CD14-positive monocyte (primary cell): Measurements from ENCODE around the gene MLXIP. TPM values are rescaled to one million over a fixed set of nuclear protein-coding genes. Genes with fewer than 3 reads are reported as not detected.

Experiments
- DNase-seq, 3 donors: peaks; one replicate each; pipeline ENCODE4 v3.0.0-alpha.2; 2011 to 2022
- H2AFZ ChIP-seq: 2 replicates; pipeline ENCODE4 v1.6.0; 2012; ENCODE audit warnings: mild to moderate bottlenecking, low read depth, low read length, inconsistent platforms; ENCODE audit not compliant: insufficient read depth, poor library complexity, severe bottlenecking
- H3K27ac ChIP-seq, 2 donors: 1 replicate in 1 of 2; 2 replicates in 1 of 2; pipeline ENCODE4 v1.5.1; 2012 to 2013; ENCODE audit warnings: low read length in 2 of 2, control low read depth in 1 of 2, inconsistent platforms in 1 of 2, low read depth in 1 of 2, mild to moderate bottlenecking in 1 of 2
- H3K27me3 ChIP-seq, 2 donors: one replicate each; pipeline versions ENCODE4 v1.6.0 to v1.6.1; 2011 to 2013; ENCODE audit warnings: low read length in 2 of 2; ENCODE audit not compliant: control insufficient read depth in 2 of 2, insufficient read depth in 2 of 2
- H3K36me3 ChIP-seq, 2 donors: replicated peaks in 1 of 2; 1 replicate in 1 of 2; 2 replicates in 1 of 2; pipeline versions ENCODE4 v1.5.1 to v1.6.1; 2012 to 2013; ENCODE audit warnings: low read length in 2 of 2, control low read depth in 1 of 2, inconsistent platforms in 1 of 2, mild to moderate bottlenecking in 1 of 2; ENCODE audit not compliant: insufficient read depth in 2 of 2, control insufficient read depth in 1 of 2
- H3K4me1 ChIP-seq, 2 donors: 1 replicate in 1 of 2; 2 replicates in 1 of 2; pipeline versions ENCODE4 v1.5.1 to v1.6.1; 2012 to 2013; ENCODE audit warnings: low read length in 2 of 2, control low read depth in 1 of 2, inconsistent platforms in 1 of 2, mild to moderate bottlenecking in 1 of 2, moderate library complexity in 1 of 2; ENCODE audit not compliant: insufficient read depth in 2 of 2, control insufficient read depth in 1 of 2
- H3K4me2 ChIP-seq: replicated peaks from 2 replicates; pipeline ENCODE3; 2012; ENCODE audit warnings: low read length, moderate library complexity, mild to moderate bottlenecking; ENCODE audit not compliant: poor library complexity, severe bottlenecking; ENCODE audit errors: extremely low read depth
- H3K4me3 ChIP-seq, 3 experiments: fragments of 200-600 bp in 1 of 3; sonication (generic) in 1 of 3; replicated peaks in 1 of 3; 1 replicate in 2 of 3; 2 replicates in 1 of 3; pipeline ENCODE4 v1.5.1; 2011 to 2013; ENCODE audit warnings: low read length in 3 of 3, mild to moderate bottlenecking in 3 of 3, control low read depth in 2 of 3, low read depth in 2 of 3, inconsistent platforms in 1 of 3, moderate library complexity in 1 of 3
- H3K79me2 ChIP-seq: 2 replicates; pipeline ENCODE4 v1.6.0; 2012; ENCODE audit warnings: mild to moderate bottlenecking, control low read depth, inconsistent platforms, low read length, moderate library complexity; ENCODE audit not compliant: insufficient read depth
- H3K9ac ChIP-seq: 2 replicates; pipeline ENCODE4 v1.6.0; 2017; ENCODE audit warnings: low read length, mild to moderate bottlenecking; ENCODE audit not compliant: insufficient read depth, poor library complexity, severe bottlenecking
- H3K9me3 ChIP-seq, 2 donors: replicated peaks in 1 of 2; 1 replicate in 1 of 2; 2 replicates in 1 of 2; pipeline versions ENCODE4 v1.5.1 to v1.6.1; 2012 to 2013; ENCODE audit warnings: low read length in 2 of 2, control low read depth in 1 of 2; ENCODE audit not compliant: control insufficient read depth in 1 of 2, insufficient read depth in 1 of 2
- H4K20me1 ChIP-seq: 2 replicates; pipeline ENCODE4 v1.6.0; 2012; ENCODE audit warnings: mild to moderate bottlenecking, low read length, control low read depth, moderate library complexity; ENCODE audit not compliant: insufficient read depth
- H3K27ac Mint-ChIP-seq, 7 donors: one replicate each; pipeline ENCODE4 v1.8.0; 2020; ENCODE audit warnings: mild to moderate bottlenecking in 7 of 7, mixed read lengths in 7 of 7, moderate library complexity in 6 of 7, inconsistent platforms in 2 of 7
- H3K27me3 Mint-ChIP-seq, 3 donors: one replicate each; pipeline ENCODE4 v1.8.0; 2021 to 2022; ENCODE audit warnings: low read depth in 3 of 3, mild to moderate bottlenecking in 3 of 3, mixed read lengths in 3 of 3, moderate library complexity in 3 of 3, inconsistent platforms in 1 of 3
- H3K36me3 Mint-ChIP-seq, 2 donors: one replicate each; pipeline ENCODE4 v1.8.0; 2020; ENCODE audit warnings: mixed read lengths in 2 of 2, inconsistent platforms in 1 of 2, mild to moderate bottlenecking in 1 of 2
- H3K4me1 Mint-ChIP-seq: one replicate; pipeline ENCODE4 v1.8.0; 2020; ENCODE audit warnings: mild to moderate bottlenecking, mixed read lengths
- H3K4me3 Mint-ChIP-seq, 2 donors: one replicate each; pipeline ENCODE4 v1.8.0; 2020; ENCODE audit warnings: mild to moderate bottlenecking in 2 of 2, mixed read lengths in 2 of 2, moderate library complexity in 1 of 2
- H3K9me3 Mint-ChIP-seq, 7 donors: one replicate each; pipeline ENCODE4 v1.8.0; 2020 to 2022; ENCODE audit warnings: mixed read lengths in 7 of 7, mild to moderate bottlenecking in 6 of 7, moderate library complexity in 6 of 7, inconsistent platforms in 2 of 7
- CTCF ChIP-seq: fragments of 200-600 bp; IDR thresholded peaks from one replicate; pipeline ENCODE4 v1.8.0; 2022; ENCODE audit warnings: antibody characterized with exemption, mild to moderate bottlenecking
- WGBS: methylation state at CpG from one replicate; pipeline ENCODE4 v1.1.5; 2013; ENCODE audit warnings: missing lambda C conversion rate; ENCODE audit not compliant: insufficient coverage; 5-methylcytosine and 5-hydroxymethylcytosine counted together
- intact Hi-C, 2 donors: fragments of 100-400 bp; cut with micrococcal nuclease; formaldehyde crosslinking; loops; one replicate each; pipeline versions ENCODE4 v1.15.0 to v1.15.1; 2023
- polyA plus RNA-seq, 3 donors: library from polyadenylated mRNA; depleted of rRNA in 1 of 3; unstranded in 2 of 3; stranded (reverse) in 1 of 3; fragments of 300-500 nt in 2 of 3; fragments of >200 nt in 1 of 3; fragmentation: Illumina TruSeq in 2 of 3; gene quantifications; 1 replicate in 2 of 3; 2 replicates in 1 of 3; pipeline ENCODE4 v1.2.3, GENCODE V29; 2012 to 2021

Gene MLXIP
- polyA plus RNA-seq, 3 donors: 4.5 to 44.8 (median 4.6) TPM

GRCh38 chr12:122184517-122184916, 106.0 kb downstream of the MLXIP start:
- peak overlapping the region; percentile 59 for H3K4me2 ChIP-seq
- Mint-ChIP-seq H3K36me3 (peaks cover 0 to 3% of the 10 kb centered on the region in 2 donors), H3K27ac (no peak overlapping the region), H3K27me3 (peaks cover 17 to 34% (median 27%) of the 10 kb centered on the region in 3 donors), H3K9me3 (peaks cover 0 to 3% (median 0%) of the 10 kb centered on the region in 7 donors), H3K4me1 (peaks cover 26% of the 10 kb centered on the region), H3K4me3 (peak overlapping the region; percentile 59 to 94)
- DNase-seq: no peak
- H3K79me2 ChIP-seq: no peaks in the 10 kb centered on the region
- peak overlapping the region; percentile 32 for H3K9ac ChIP-seq
- no peaks in the 10 kb centered on the region for H3K9me3 ChIP-seq
- peaks cover 0 to 9% of the 10 kb centered on the region in 2 donors for H3K27me3 ChIP-seq
- intact Hi-C loops: no loop called here
- H3K4me1 ChIP-seq: peaks cover 18 to 19% of the 10 kb centered on the region in 2 donors
- no peak for TF ChIP-seq CTCF
- 3% methylated on average over 6 of the region's 18 CpGs for WGBS
- peak overlapping the region in 1 of 3 experiments; percentile 53 for H3K4me3 ChIP-seq
- no peaks in the 10 kb centered on the region for H3K36me3 ChIP-seq
- H4K20me1 ChIP-seq: no peaks in the 10 kb centered on the region
- H3K27ac ChIP-seq: no peak overlapping the region
- peak overlapping the region; percentile 84 for H2AFZ ChIP-seq

GRCh38 chr12:122185079-122185478, 106.5 kb downstream of the MLXIP start:
- intact Hi-C loops: no loop called here
- Histone ChIP-seq H3K9me3 (no peaks in the 10 kb centered on the region), H2AFZ (peak overlapping the region; percentile 84), H3K4me2 (no peak overlapping the region), H3K4me1 (peaks cover 18 to 19% of the 10 kb centered on the region in 2 donors), H3K79me2 (no peaks in the 10 kb centered on the region), H3K36me3 (no peaks in the 10 kb centered on the region), H3K4me3 (no peak overlapping the region), H3K27me3 (peaks cover 0 to 9% of the 10 kb centered on the region in 2 donors), H4K20me1 (no peaks in the 10 kb centered on the region), H3K9ac (no peak overlapping the region), H3K27ac (no peak overlapping the region)
- DNase-seq: no peak
- Mint-ChIP-seq H3K4me1 (peaks cover 24% of the 10 kb centered on the region), H3K27ac (peak overlapping the region in 1 of 7 donors; percentile 40), H3K4me3 (peak overlapping the region in 1 of 2 donors; percentile 26), H3K36me3 (peaks cover 0 to 3% of the 10 kb centered on the region in 2 donors), H3K9me3 (peaks cover 0 to 3% (median 0%) of the 10 kb centered on the region in 7 donors), H3K27me3 (peaks cover 18 to 32% (median 28%) of the 10 kb centered on the region in 3 donors)
- TF ChIP-seq CTCF: no peak
- WGBS: 90% methylated on average over 2 of the region's 7 CpGs
